ENCODE data around the gene UNC13D.

The UNC13D gene

GRCh38 chr17:75843577-75844529 is at the start of gene UNC13D:
Gene UNC13D (minus strand): TSS chr17:75844404. CDS start chr17:75844337, 67 bp downstream.
- Histone ChIP-seq H3K9ac (ENCODE audit: low read length) (no peak within 1 kb of the TSS), H3K9me2 (replicated peaks; ENCODE audit: insufficient read depth, low read length) (no peaks in the 10 kb centered on the region), H3K4me2 (ENCODE audit: low read depth, low read length, poor library complexity, severe bottlenecking) (no peak within 1 kb of the TSS)

DNA sequence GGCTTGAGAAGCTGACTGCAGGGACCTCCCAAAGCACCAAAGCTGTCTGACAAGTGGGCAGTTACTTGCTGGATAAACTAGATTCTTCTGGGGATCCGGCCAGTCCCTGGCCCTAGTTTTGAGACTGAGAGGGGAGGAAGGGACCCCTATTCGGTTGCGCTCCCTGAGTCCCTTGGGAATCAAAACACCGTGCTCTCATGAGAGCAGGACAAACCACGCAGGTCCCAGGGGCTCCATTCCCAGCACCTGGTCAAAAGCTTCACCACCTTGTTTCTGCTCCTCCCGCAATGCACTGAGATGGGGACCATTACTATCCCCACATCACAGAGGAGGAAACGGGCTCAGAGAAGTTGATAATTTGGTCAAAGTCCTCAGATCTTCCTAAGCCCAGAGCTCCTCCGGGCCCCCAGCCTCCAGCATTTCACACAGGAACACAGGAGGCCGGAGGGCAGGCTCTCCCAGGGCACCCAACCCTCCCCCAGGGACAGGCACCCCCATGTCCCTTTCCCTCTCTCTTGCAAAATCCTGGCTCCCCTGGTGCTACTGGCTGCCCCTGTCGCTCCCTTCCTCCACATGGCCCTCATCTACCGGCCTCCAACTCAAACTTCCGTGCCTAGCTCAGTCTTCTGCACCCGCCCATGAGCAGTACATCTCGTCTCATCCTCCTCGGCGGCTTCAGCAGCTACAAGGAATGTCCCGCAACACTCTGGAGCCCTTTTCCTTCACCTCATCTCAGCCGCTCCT is 49.3 kb upstream of the UNC13D start:
- peaks cover 15% of the 10 kb centered on the region for H3K79me2 ChIP-seq (ENCODE audit: insufficient read depth, low read length)
- H3K27ac ChIP-seq (ENCODE audit: low read depth, low read length), result no peak overlapping the region
- H3K9me3 ChIP-seq (ENCODE audit: insufficient read depth, low read length), result no peaks in the 10 kb centered on the region
- H2AFZ ChIP-seq (ENCODE audit: low read depth, low read length, severe bottlenecking), result no peak overlapping the region
- no peak for TF ChIP-seq EZH2phosphoT487 (conservative IDR thresholded peaks at IDR 0.05; ENCODE audit: low read length)
- TF ChIP-seq, protein P1, sequence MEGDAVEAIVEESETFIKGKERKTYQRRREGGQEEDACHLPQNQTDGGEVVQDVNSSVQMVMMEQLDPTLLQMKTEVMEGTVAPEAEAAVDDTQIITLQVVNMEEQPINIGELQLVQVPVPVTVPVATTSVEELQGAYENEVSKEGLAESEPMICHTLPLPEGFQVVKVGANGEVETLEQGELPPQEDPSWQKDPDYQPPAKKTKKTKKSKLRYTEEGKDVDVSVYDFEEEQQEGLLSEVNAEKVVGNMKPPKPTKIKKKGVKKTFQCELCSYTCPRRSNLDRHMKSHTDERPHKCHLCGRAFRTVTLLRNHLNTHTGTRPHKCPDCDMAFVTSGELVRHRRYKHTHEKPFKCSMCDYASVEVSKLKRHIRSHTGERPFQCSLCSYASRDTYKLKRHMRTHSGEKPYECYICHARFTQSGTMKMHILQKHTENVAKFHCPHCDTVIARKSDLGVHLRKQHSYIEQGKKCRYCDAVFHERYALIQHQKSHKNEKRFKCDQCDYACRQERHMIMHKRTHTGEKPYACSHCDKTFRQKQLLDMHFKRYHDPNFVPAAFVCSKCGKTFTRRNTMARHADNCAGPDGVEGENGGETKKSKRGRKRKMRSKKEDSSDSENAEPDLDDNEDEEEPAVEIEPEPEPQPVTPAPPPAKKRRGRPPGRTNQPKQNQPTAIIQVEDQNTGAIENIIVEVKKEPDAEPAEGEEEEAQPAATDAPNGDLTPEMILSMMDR (IDR thresholded peaks at IDR 0.05; ENCODE audit: insufficient read depth, low read length, poor library complexity, severe bottlenecking), result no peak
- no peak overlapping the region for H3K4me3 ChIP-seq (ENCODE audit: insufficient read depth, low read length, poor library complexity, severe bottlenecking)
- no peak overlapping the region for H3K9ac ChIP-seq (ENCODE audit: low read length)
- no peak overlapping the region for H3K4me2 ChIP-seq (ENCODE audit: low read depth, low read length, poor library complexity, severe bottlenecking)
- no peaks in the 10 kb centered on the region for H4K20me1 ChIP-seq (ENCODE audit: low read depth, low read length)
- H3K27me3 ChIP-seq (ENCODE audit: low read length), result no peaks in the 10 kb centered on the region
- H3K36me3 ChIP-seq (ENCODE audit: low read length), result no peaks in the 10 kb centered on the region
- H3F3A ChIP-seq (ENCODE audit: insufficient read depth), result peaks cover 10% of the 10 kb centered on the region
- no peaks in the 10 kb centered on the region for H3K9me2 ChIP-seq (replicated peaks; ENCODE audit: insufficient read depth, low read length)

More at GRCh38 chr17:75843577-75844529, at the start of gene UNC13D:
- no peaks in the 10 kb centered on the region for H3K79me2 ChIP-seq (ENCODE audit: insufficient read depth, low read length)
- no peaks in the 10 kb centered on the region for H4K20me1 ChIP-seq (ENCODE audit: low read depth, low read length)
- H3K9me3 ChIP-seq (ENCODE audit: insufficient read depth, low read length), result no peaks in the 10 kb centered on the region
- H3K27ac ChIP-seq (ENCODE audit: low read depth, low read length), result no peak within 1 kb of the TSS
- no peak for TF ChIP-seq EZH2phosphoT487 (conservative IDR thresholded peaks at IDR 0.05; ENCODE audit: low read length)
- TF ChIP-seq, protein P1 (IDR thresholded peaks at IDR 0.05; ENCODE audit: insufficient read depth, low read length, poor library complexity, severe bottlenecking), result no peak
- H3K27me3 ChIP-seq (ENCODE audit: low read length), result no peaks in the 10 kb centered on the region
- no peaks in the 10 kb centered on the region for H3K36me3 ChIP-seq (ENCODE audit: low read length)
- H3F3A ChIP-seq (ENCODE audit: insufficient read depth), result no peaks in the 10 kb centered on the region
- H2AFZ ChIP-seq (ENCODE audit: low read depth, low read length, severe bottlenecking), result no peak within 1 kb of the TSS
- no peak within 1 kb of the TSS for H3K4me3 ChIP-seq (ENCODE audit: insufficient read depth, low read length, poor library complexity, severe bottlenecking)

DNA sequence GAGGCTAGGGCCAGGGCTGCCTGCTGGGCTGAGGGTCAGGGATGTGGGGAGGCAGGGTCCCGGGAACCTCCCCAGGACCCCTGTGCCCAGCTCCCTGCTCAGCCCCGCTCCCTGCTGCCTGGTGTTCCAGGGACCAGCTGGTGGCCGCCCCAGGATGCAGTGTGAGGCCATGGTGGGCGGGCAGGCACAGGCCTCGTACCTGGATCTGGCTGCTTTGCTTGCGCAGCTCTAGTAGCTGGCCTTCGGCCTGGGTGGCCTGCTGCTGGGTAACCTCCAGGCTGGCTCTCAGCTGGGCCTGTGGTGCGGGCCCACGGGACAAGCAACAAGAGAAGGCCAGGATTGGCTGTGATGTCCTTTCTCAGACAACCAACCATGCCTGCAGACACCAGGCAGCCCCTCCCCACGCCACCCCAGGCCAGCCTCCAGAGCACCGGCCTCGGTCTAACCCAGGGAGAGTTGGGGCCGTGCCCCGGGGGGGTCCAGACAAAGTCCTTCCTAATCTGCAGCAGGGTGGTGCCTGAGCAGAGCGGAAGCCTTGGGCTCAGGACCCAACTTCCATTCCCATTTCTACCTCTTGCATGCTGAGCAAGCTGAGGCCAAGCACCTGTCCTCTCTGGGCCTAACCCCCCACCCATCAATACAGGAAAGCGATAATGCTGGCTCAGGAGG is 48.5 kb upstream of the UNC13D start:
- no peaks in the 10 kb centered on the region for H3K9me3 ChIP-seq (ENCODE audit: insufficient read depth, low read length)
- H3K9ac ChIP-seq (ENCODE audit: low read length), result no peak overlapping the region
- H3K79me2 ChIP-seq (ENCODE audit: insufficient read depth, low read length), result peaks cover 15% of the 10 kb centered on the region
- no peaks in the 10 kb centered on the region for H3K36me3 ChIP-seq (ENCODE audit: low read length)
- TF ChIP-seq, protein P1 (IDR thresholded peaks at IDR 0.05; ENCODE audit: insufficient read depth, low read length, poor library complexity, severe bottlenecking), result no peak
- no peak for TF ChIP-seq EZH2phosphoT487 (conservative IDR thresholded peaks at IDR 0.05; ENCODE audit: low read length)
- peaks cover 6% of the 10 kb centered on the region for H3F3A ChIP-seq (ENCODE audit: insufficient read depth)
- H4K20me1 ChIP-seq (ENCODE audit: low read depth, low read length), result no peaks in the 10 kb centered on the region
- no peak overlapping the region for H3K4me3 ChIP-seq (ENCODE audit: insufficient read depth, low read length, poor library complexity, severe bottlenecking)
- no peak overlapping the region for H2AFZ ChIP-seq (ENCODE audit: low read depth, low read length, severe bottlenecking)
- H3K27ac ChIP-seq (ENCODE audit: low read depth, low read length), result no peak overlapping the region
- no peaks in the 10 kb centered on the region for H3K27me3 ChIP-seq (ENCODE audit: low read length)
- H3K9me2 ChIP-seq (replicated peaks; ENCODE audit: insufficient read depth, low read length), result no peaks in the 10 kb centered on the region
- no peak overlapping the region for H3K4me2 ChIP-seq (ENCODE audit: low read depth, low read length, poor library complexity, severe bottlenecking)
